ENCODE results near the gene EPHB3. TPM values are rescaled to one million over a fixed set of nuclear protein-coding genes. Genes with fewer than 3 reads are reported as not detected.

Gene EPHB3
- total RNA-seq, 2 experiments from 2014 or later = 0.19 to 0.22 TPM

GRCh38 chr3:184604615-184605290 is 43.2 kb downstream of the EPHB3 start:
- Histone ChIP-seq H3K4me3 (ENCODE audit: low read length) (no peak overlapping the region), H3K36me3 (ENCODE audit: insufficient read depth, low read length) (no peaks in the 10 kb centered on the region), H3K27me3 (ENCODE audit: control insufficient read depth in 1 of 2, insufficient read depth in 2 of 2, low read length in 2 of 2) (peaks cover 32 to 47% of the 10 kb centered on the region in 2 experiments), H3K9me3 (ENCODE audit: control insufficient read depth in 1 of 2, insufficient read depth in 1 of 2, low read length in 2 of 2) (no peaks in the 10 kb centered on the region), H3K4me1 (ENCODE audit: insufficient read depth, low read length) (peaks cover 40% of the 10 kb centered on the region), H3K27ac (ENCODE audit: low read depth in 1 of 2, low read length in 2 of 2) (no peak overlapping the region)
- H3K9me3 Mint-ChIP-seq = no peaks in the 10 kb centered on the region
- peaks cover 55% of the 10 kb centered on the region for H3K4me1 Mint-ChIP-seq (ENCODE audit: low read depth)
- POLR2A ChIA-PET = interaction anchor here (1.1 kb wide), 1 partner anchor 32 kb away, joined by 4 read pairs; no protein-coding TSS in a partner anchor
- H3K36me3 Mint-ChIP-seq (ENCODE audit: low read depth) = no peaks in the 10 kb centered on the region
- H3K4me3 Mint-ChIP-seq = peak overlapping the region; percentile 27
- peak in 1 of 14 experiments; percentile 7 for DNase-seq
- no peak for TF ChIP-seq CTCF (IDR thresholded peaks at IDR 0.05)
- CTCF ChIA-PET = interaction anchor here (0.6 kb wide), 1 partner anchor 845 kb away, joined by 4 read pairs; no protein-coding TSS in a partner anchor
- H3K27me3 Mint-ChIP-seq = peaks cover 62% of the 10 kb centered on the region
- intact Hi-C loops (cut with DNase I, micrococcal nuclease) = no loop called here
- no peak for ATAC-seq (ENCODE audit: poor library complexity)
- no peak overlapping the region for H3K27ac Mint-ChIP-seq

- no peak for TF ChIP-seq CTCF (IDR thresholded peaks at IDR 0.05)
- Mint-ChIP-seq H3K4me1 (ENCODE audit: low read depth) (peaks cover 42% of the 10 kb centered on the region), H3K36me3 (ENCODE audit: low read depth) (no peaks in the 10 kb centered on the region), H3K9me3 (no peaks in the 10 kb centered on the region), H3K27me3 (peaks cover 34% of the 10 kb centered on the region), H3K27ac (no peak overlapping the region), H3K4me3 (peak overlapping the region; percentile 36)
- H3K4me3 ChIP-seq (ENCODE audit: low read length) = no peak overlapping the region
- peaks cover 14 to 21% of the 10 kb centered on the region in 2 experiments for H3K27me3 ChIP-seq (ENCODE audit: control insufficient read depth in 1 of 2, insufficient read depth in 2 of 2, low read length in 2 of 2)
- POLR2A ChIA-PET = no interaction called here
- ATAC-seq (ENCODE audit: poor library complexity) (peak; percentile 73), DNase-seq (peak in 4 of 14 experiments; percentile 12 to 62 (median 44))
- H3K9me3 ChIP-seq (ENCODE audit: control insufficient read depth in 1 of 2, insufficient read depth in 1 of 2, low read length in 2 of 2) = no peaks in the 10 kb centered on the region
- no peak overlapping the region for H3K27ac ChIP-seq (ENCODE audit: low read depth in 1 of 2, low read length in 2 of 2)
- H3K4me1 ChIP-seq (ENCODE audit: insufficient read depth, low read length) = peaks cover 27% of the 10 kb centered on the region
- intact Hi-C loops (cut with DNase I, micrococcal nuclease) = no loop called here
- CTCF ChIA-PET = no interaction called here
- no peaks in the 10 kb centered on the region for H3K36me3 ChIP-seq (ENCODE audit: insufficient read depth, low read length)
Measured at GRCh38 chr3:184608209-184608608, 46.6 kb downstream of the EPHB3 start.

- ChIA-PET CTCF (no interaction called here), POLR2A (no interaction called here)
- DNase-seq (peak in 1 of 14 experiments; percentile 3), ATAC-seq (ENCODE audit: poor library complexity) (no peak)
- Mint-ChIP-seq H3K27me3 (peaks cover 23% of the 10 kb centered on the region), H3K4me1 (ENCODE audit: low read depth) (peaks cover 33% of the 10 kb centered on the region), H3K4me3 (no peak overlapping the region), H3K9me3 (no peaks in the 10 kb centered on the region), H3K36me3 (ENCODE audit: low read depth) (no peaks in the 10 kb centered on the region), H3K27ac (no peak overlapping the region)
- H3K4me1 ChIP-seq (ENCODE audit: insufficient read depth, low read length) = peaks cover 15% of the 10 kb centered on the region
- H3K36me3 ChIP-seq (ENCODE audit: insufficient read depth, low read length) = no peaks in the 10 kb centered on the region
- peaks cover 3 to 7% of the 10 kb centered on the region in 2 experiments for H3K27me3 ChIP-seq (ENCODE audit: control insufficient read depth in 1 of 2, insufficient read depth in 2 of 2, low read length in 2 of 2)
- no peak for TF ChIP-seq CTCF (IDR thresholded peaks at IDR 0.05)
- no peak overlapping the region for H3K4me3 ChIP-seq (ENCODE audit: low read length)
- no peaks in the 10 kb centered on the region for H3K9me3 ChIP-seq (ENCODE audit: control insufficient read depth in 1 of 2, insufficient read depth in 1 of 2, low read length in 2 of 2)
- no peak overlapping the region for H3K27ac ChIP-seq (ENCODE audit: low read depth in 1 of 2, low read length in 2 of 2)
- intact Hi-C loops (cut with DNase I, micrococcal nuclease) = no loop called here
Measured at GRCh38 chr3:184609476-184610244, 48.1 kb downstream of the EPHB3 start.
